HepG2 (cell line): ENCODE results near the gene HEPACAM. TPM values are rescaled to one million over a fixed set of nuclear protein-coding genes. Genes with fewer than 3 reads are reported as not detected.

Experiments
- CSRNP1 ChIP-seq: sonication (generic); formaldehyde crosslinking; IDR thresholded peaks from 2 replicates; pipeline ENCODE4 v1.8.1; 2023; ENCODE audit warnings: mild to moderate bottlenecking, missing genetic modification reagents
- ETV5 ChIP-seq: IDR thresholded peaks from 2 replicates; pipeline ENCODE4 v1.6.1; 2018; ENCODE audit warnings: missing biosample characterization, missing genetic modification reagents, inconsistent platforms, borderline replicate concordance
- HMGXB4 ChIP-seq, 2 experiments: sonication (generic) in 1 of 2; formaldehyde crosslinking in 1 of 2; IDR thresholded peaks; 2 replicates each; pipeline versions ENCODE4 v1.4.0 to v1.6.1; 2018 to 2020; ENCODE audit warnings: missing genetic modification reagents in 2 of 2, borderline replicate concordance in 1 of 2, low read depth in 1 of 2, mild to moderate bottlenecking in 1 of 2, missing biosample characterization in 1 of 2
- HNF4G ChIP-seq, 2 experiments: sonication (generic) in 1 of 2; formaldehyde crosslinking in 1 of 2; IDR thresholded peaks; 2 replicates each; pipeline versions ENCODE4 v1.4.0 to v1.6.1; 2011 to 2020; ENCODE audit warnings: borderline replicate concordance in 2 of 2, low read depth in 2 of 2, mild to moderate bottlenecking in 2 of 2, low read length in 1 of 2, missing genetic modification reagents in 1 of 2, moderate library complexity in 1 of 2
- JUNB ChIP-seq: sonication (generic); formaldehyde crosslinking; IDR thresholded peaks from 2 replicates; pipeline ENCODE4 v1.8.0; 2022; ENCODE audit warnings: missing genetic modification reagents, mild to moderate bottlenecking, borderline replicate concordance
- KAT2B ChIP-seq: fragments of 150-350 bp; IDR thresholded peaks from 2 replicates; pipeline ENCODE4 v1.6.1; 2014; ENCODE audit warnings: low read depth, low read length, borderline replicate concordance
- MTA1 ChIP-seq: sonication (generic); formaldehyde crosslinking; IDR thresholded peaks from 2 replicates; pipeline ENCODE4 v1.4.0; 2020; ENCODE audit warnings: missing genetic modification reagents, mild to moderate bottlenecking, borderline replicate concordance
- MTA3 ChIP-seq: sonication (generic); formaldehyde crosslinking; IDR thresholded peaks from 2 replicates; pipeline ENCODE4 v1.4.0; 2020; ENCODE audit warnings: missing genetic modification reagents
- POLR2A ChIP-seq, 2 experiments: IDR thresholded peaks; 2 replicates each; pipeline ENCODE4 v1.6.1; 2011; ENCODE audit warnings: low read depth in 2 of 2, low read length in 2 of 2, mild to moderate bottlenecking in 1 of 2, moderate library complexity in 1 of 2; ENCODE audit not compliant: insufficient read depth in 1 of 2
- RBFOX2 ChIP-seq: fragments of 200-400 bp; formaldehyde crosslinking; IDR thresholded peaks from 2 replicates; pipeline ENCODE4 v1.6.1; 2017; ENCODE audit warnings: low read depth, mild to moderate bottlenecking, low read length
- REPIN1 ChIP-seq: sonication (generic); formaldehyde crosslinking; IDR thresholded peaks from 2 replicates; pipeline ENCODE4 v1.8.0; 2022; ENCODE audit warnings: missing genetic modification reagents, low read depth, mild to moderate bottlenecking, borderline replicate concordance
- RFX5 ChIP-seq: IDR thresholded peaks from 2 replicates; pipeline ENCODE4 v1.6.1; 2011; ENCODE audit warnings: low read depth, low read length, improper control_type of control experiment
- SRSF1 ChIP-seq: fragments of 200-400 bp; formaldehyde crosslinking; optimal IDR thresholded peaks from 2 replicates; pipeline ENCODE3; 2017; ENCODE audit warnings: mild to moderate bottlenecking, low read depth, low read length, moderate library complexity
- TEAD3 ChIP-seq: optimal IDR thresholded peaks from 2 replicates; pipeline ENCODE3; 2016; ENCODE audit warnings: borderline replicate concordance
- ZNF451 ChIP-seq: sonication (generic); formaldehyde crosslinking; IDR thresholded peaks from 2 replicates; pipeline ENCODE4 v1.5.0; 2020; ENCODE audit warnings: mild to moderate bottlenecking, missing genetic modification reagents
- ZNF496 ChIP-seq: sonication (generic); formaldehyde crosslinking; IDR thresholded peaks from 2 replicates; pipeline ENCODE4 v1.8.1; 2023; ENCODE audit warnings: mild to moderate bottlenecking, moderate library complexity, missing genetic modification reagents; ENCODE audit not compliant: insufficient replicate concordance
- ZNF563 ChIP-seq: sonication (generic); formaldehyde crosslinking; IDR thresholded peaks from 2 replicates; pipeline ENCODE4 v1.8.0; 2022; ENCODE audit warnings: mild to moderate bottlenecking, moderate library complexity, missing genetic modification reagents
- ZNF570 ChIP-seq: sonication (generic); formaldehyde crosslinking; IDR thresholded peaks from 2 replicates; pipeline ENCODE4 v1.4.0; 2020; ENCODE audit warnings: mild to moderate bottlenecking, missing genetic modification reagents, borderline replicate concordance
- ZNF607 ChIP-seq: sonication (generic); formaldehyde crosslinking; IDR thresholded peaks from 2 replicates; pipeline ENCODE4 v1.5.1; 2020; ENCODE audit warnings: missing genetic modification reagents, mild to moderate bottlenecking, borderline replicate concordance
- ZNF660 ChIP-seq: sonication (generic); formaldehyde crosslinking; IDR thresholded peaks from 2 replicates; pipeline ENCODE4 v1.5.1; 2020; ENCODE audit warnings: mild to moderate bottlenecking, low read depth, missing genetic modification reagents, borderline replicate concordance
- ZNF691 ChIP-seq: sonication (generic); formaldehyde crosslinking; IDR thresholded peaks from 2 replicates; pipeline ENCODE4 v1.4.0; 2020; ENCODE audit warnings: missing genetic modification reagents, low read depth, mild to moderate bottlenecking, borderline replicate concordance
- polyA plus RNA-seq, 8 experiments: library from polyadenylated mRNA; depleted of rRNA in 3 of 8; stranded (reverse) in 7 of 8; unstranded in 1 of 8; fragments of >200 nt; fragmentation: Illumina TruSeq in 4 of 8; extraction: Trizol in 4 of 8; gene quantifications; 2 replicates each; pipeline versions ENCODE4 v1.2.1 to v1.2.3, GENCODE V29; 2011 to 2016; ENCODE audit warnings: low read depth in 4 of 8, missing spikeins in 1 of 8, mixed read lengths in 1 of 8; ENCODE audit not compliant: insufficient read depth in 1 of 8
- total RNA-seq, 5 experiments: library from RNA; depleted of rRNA; stranded (reverse); fragments of >200 nt; fragmentation: Illumina TruSeq; extraction: Trizol; gene quantifications; 2 replicates each; pipeline ENCODE4 v1.2.3, GENCODE V29; 2016; ENCODE audit warnings: low read depth in 1 of 5
- TF ChIP-seq, protein P1 (sequence below): sonication (generic); formaldehyde crosslinking; conservative IDR thresholded peaks from 2 replicates; pipeline ENCODE4 v1.8.0; 2022; ENCODE audit warnings: low read depth, missing genetic modification reagents

HEPACAM gene
- total and polyA plus RNA-seq, 2 of the 13 experiments (the other 11 are each of a cell fraction or from before 2014, with no cell fraction given): 66.9 to 121 TPM

DNA sequence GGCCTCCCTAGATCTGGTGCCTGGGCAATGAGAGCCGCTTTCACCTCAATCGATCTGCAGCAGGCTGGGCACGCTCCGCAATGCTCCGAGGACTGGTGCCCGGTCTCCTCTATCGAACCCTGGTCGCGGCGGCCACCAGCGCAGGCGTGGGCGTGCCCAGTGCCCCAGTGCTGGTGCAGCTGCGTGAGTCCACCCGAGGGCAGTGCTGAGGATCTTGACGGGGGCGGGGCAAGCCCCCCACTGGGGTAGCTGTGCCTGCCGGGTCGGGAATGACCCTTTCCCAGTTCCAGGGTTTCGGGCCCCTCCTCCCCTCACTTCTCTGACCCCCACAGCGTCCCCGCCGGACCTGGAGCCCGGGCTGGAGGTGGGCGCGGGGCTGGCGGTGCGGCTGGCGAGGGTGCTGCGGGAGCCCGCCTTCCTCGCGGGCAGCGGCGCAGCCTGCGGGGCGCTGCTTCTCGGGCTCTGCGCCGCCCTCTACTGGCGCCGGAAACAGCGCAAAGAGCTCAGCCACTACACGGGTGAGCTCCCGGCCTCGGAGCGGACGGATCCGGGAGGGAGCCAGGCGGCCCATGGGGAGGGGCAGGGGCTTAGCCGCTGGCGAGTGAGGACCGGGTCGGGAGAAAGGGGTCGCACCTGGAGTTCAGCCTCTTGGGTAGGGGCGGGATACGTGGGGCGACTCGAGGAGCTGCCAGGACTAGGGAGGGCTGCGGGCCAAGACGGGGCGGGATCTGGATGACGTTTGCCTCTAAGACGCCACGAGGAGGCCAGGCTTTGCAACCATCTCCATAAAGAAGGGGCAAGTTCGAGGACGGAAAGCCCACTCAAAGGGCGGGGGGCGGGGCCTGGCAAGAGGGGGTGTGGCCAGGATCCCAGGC is 59.7 kb downstream of the HEPACAM start (continued):
- TF ChIP-seq RFX5 (no peak), TEAD3 (no peak), ZNF451 (CRISPR knock-in tag) (peak; percentile 85), JUNB (CRISPR knock-in tag) (no peak), ZNF496 (CRISPR knock-in tag) (no peak), CSRNP1 (CRISPR knock-in tag) (peak; percentile 55; the same call in 1 of the 2 replicates), HMGXB4 (CRISPR knock-in tag; IDR thresholded peaks at IDR 0.05; ENCODE audit: borderline replicate concordance in 1 of 2, low read depth in 1 of 2) (peak; percentile 94 to 97), KAT2B (no peak), ETV5 (CRISPR knock-in tag) (peak; percentile 95), REPIN1 (CRISPR knock-in tag) (peak; percentile 79; the same call in 1 of the 2 replicates), SRSF1 (no peak), MTA3 (CRISPR knock-in tag) (no peak), POLR2A (IDR thresholded peaks at IDR 0.05; ENCODE audit: insufficient read depth in 1 of 2, low read depth in 2 of 2, low read length in 2 of 2) (0 out of 4 replicates have a peak, but pooled peaks of 1 of the 2 experiments have one; percentile 28), HNF4G (IDR thresholded peaks at IDR 0.05; ENCODE audit: borderline replicate concordance, low read depth, low read length) (no peak), HNF4G (CRISPR knock-in tag; IDR thresholded peaks at IDR 0.05; ENCODE audit: borderline replicate concordance, low read depth) (0 out of 2 replicates have a peak, but pooled peaks have one; percentile 56), RBFOX2 (peak; percentile 72), ZNF563 (peak; percentile 59; the same call in 1 of the 2 replicates), ZNF691 (peak; percentile 37; the same call in 1 of the 2 replicates), ZNF607 (CRISPR knock-in tag) (peak; percentile 61), ZNF570 (CRISPR knock-in tag) (no peak), ZNF660 (CRISPR knock-in tag) (no peak), MTA1 (peak; percentile 68; the same call in 1 of the 2 replicates)
- TF ChIP-seq, protein P1, sequence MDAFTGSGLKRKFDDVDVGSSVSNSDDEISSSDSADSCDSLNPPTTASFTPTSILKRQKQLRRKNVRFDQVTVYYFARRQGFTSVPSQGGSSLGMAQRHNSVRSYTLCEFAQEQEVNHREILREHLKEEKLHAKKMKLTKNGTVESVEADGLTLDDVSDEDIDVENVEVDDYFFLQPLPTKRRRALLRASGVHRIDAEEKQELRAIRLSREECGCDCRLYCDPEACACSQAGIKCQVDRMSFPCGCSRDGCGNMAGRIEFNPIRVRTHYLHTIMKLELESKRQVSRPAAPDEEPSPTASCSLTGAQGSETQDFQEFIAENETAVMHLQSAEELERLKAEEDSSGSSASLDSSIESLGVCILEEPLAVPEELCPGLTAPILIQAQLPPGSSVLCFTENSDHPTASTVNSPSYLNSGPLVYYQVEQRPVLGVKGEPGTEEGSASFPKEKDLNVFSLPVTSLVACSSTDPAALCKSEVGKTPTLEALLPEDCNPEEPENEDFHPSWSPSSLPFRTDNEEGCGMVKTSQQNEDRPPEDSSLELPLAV: no peak
